ENCODE results near the gene MUSTN1.

The MUSTN1 gene

DNA sequence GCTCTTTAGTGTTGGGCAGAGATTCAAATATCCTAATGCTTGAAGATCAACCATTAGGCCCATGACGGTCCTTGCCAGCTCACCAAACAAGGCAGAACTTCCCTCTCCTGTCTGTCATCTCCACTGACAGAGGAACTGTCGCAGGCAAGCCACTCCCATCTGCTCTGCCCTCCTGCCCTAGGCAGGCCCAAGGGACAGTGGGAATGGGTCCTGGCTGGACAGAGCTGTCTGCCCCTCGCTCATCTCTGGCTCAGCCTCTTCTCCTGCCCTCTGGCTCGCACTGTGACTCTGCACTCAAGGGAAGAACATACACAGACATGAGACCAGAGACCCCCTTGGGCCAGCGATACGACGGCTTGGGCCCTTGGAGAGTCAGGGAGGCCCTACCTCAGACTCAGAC is 7.6 kb upstream of the MUSTN1 start:
- TF ChIP-seq, protein P1, sequence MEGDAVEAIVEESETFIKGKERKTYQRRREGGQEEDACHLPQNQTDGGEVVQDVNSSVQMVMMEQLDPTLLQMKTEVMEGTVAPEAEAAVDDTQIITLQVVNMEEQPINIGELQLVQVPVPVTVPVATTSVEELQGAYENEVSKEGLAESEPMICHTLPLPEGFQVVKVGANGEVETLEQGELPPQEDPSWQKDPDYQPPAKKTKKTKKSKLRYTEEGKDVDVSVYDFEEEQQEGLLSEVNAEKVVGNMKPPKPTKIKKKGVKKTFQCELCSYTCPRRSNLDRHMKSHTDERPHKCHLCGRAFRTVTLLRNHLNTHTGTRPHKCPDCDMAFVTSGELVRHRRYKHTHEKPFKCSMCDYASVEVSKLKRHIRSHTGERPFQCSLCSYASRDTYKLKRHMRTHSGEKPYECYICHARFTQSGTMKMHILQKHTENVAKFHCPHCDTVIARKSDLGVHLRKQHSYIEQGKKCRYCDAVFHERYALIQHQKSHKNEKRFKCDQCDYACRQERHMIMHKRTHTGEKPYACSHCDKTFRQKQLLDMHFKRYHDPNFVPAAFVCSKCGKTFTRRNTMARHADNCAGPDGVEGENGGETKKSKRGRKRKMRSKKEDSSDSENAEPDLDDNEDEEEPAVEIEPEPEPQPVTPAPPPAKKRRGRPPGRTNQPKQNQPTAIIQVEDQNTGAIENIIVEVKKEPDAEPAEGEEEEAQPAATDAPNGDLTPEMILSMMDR (IDR thresholded peaks at IDR 0.05; ENCODE audit: low read depth, low read length) = no peak
- no peak overlapping the region for H3K4me3 ChIP-seq (ENCODE audit: low read depth, low read length)

GRCh38 chr3:52841981-52842340 is 7.1 kb upstream of the MUSTN1 start:
- TF ChIP-seq, protein P1 (IDR thresholded peaks at IDR 0.05; ENCODE audit: low read depth, low read length) = no peak

GRCh38 chr3:52841211-52841980 is 6.6 kb upstream of the MUSTN1 start:
- TF ChIP-seq, protein P1 (IDR thresholded peaks at IDR 0.05; ENCODE audit: low read depth, low read length) = no peak

More at GRCh38 chr3:52841981-52842340, 7.1 kb upstream of the MUSTN1 start:
- H3K4me3 ChIP-seq (ENCODE audit: low read depth, low read length) = no peak overlapping the region

DNA sequence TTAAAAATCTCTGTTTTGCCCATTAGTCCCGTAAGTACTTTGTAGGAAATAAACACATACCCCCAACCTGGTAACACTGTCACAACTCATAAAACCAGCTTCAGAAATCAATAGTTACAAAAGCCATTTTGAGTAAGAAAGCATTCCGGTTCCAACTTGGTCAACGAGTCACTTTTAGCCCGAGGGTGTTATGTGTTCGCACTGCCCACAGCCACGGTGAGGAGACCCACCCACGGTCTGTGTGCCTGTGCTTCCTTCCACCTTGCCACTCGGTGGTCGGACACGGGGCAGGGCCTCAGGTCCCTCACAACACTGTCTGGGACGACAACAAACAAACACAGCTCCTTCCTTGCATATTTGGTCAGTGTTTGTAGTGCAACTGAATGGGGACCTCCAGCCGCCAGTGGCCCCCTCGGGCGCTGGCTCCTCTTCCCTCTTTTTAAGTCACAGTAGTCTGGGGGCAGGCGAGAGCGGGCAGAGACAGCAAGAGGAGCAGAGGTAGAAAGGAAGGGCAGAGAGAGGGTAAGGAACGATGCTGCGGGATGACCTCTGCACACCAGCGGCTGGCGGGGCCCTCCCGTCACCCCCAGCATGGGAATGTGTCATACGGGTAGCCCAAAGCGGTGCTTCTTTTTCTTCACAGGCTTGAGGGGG is 5.2 kb upstream of the MUSTN1 start:
- no peak overlapping the region for H3K4me3 ChIP-seq (ENCODE audit: low read depth, low read length)

More at GRCh38 chr3:52841211-52841980, 6.6 kb upstream of the MUSTN1 start:
- no peak overlapping the region for H3K4me3 ChIP-seq (ENCODE audit: low read depth, low read length)

GRCh38 chr3:52839268-52839575 is 4.4 kb upstream of the MUSTN1 start:
- TF ChIP-seq, protein P1 (IDR thresholded peaks at IDR 0.05; ENCODE audit: low read depth, low read length) = no peak
- H3K4me3 ChIP-seq (ENCODE audit: low read depth, low read length) = no peak overlapping the region

More for the DNA sequence above, 5.2 kb upstream of the MUSTN1 start:
- TF ChIP-seq, protein P1 (IDR thresholded peaks at IDR 0.05; ENCODE audit: low read depth, low read length) = no peak

DNA sequence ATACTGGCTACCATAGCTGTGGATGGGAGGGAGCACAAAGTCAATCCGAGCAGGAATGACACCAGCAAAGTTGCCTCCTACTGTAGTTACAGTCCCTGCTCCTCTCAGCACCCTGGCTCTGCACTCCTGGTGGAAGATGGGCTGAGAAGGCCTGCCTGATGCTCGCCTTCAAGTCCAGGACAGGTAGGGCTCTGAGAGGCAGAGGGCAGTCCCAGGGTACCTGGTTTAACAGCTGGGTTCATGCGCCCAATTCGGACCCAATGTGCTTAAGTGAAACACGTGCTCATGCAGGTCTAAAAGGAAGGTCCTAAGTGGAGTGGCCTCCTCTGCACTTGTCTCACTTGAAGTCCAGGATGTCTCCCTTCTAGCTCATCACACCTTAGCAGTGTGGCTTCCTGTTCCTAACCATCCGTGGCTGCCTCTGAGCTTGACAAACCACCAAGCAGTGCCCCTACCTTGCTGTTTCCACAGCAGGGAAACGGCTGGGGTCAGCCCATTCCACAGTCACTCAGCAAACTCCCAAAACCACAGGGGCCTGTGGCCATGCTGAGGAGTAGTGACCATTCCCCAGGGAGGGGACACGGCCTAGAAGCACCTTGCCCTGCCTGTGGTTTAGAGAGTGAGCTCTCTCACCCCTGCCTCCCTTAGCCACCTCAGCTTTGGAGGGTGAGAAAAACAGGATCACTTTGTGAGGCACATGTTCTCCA is 3.9 kb upstream of the MUSTN1 start:
- no peak overlapping the region for H3K4me3 ChIP-seq (ENCODE audit: low read depth, low read length)
- TF ChIP-seq, protein P1 (IDR thresholded peaks at IDR 0.05; ENCODE audit: low read depth, low read length) = no peak

GRCh38 chr3:52836986-52837385 is 2.2 kb upstream of the MUSTN1 start:
- TF ChIP-seq, protein P1 (IDR thresholded peaks at IDR 0.05; ENCODE audit: low read depth, low read length) = no peak
- no peak overlapping the region for H3K4me3 ChIP-seq (ENCODE audit: low read depth, low read length)

Measured in WI38 (cell line).